ENCODE results near the gene CHGA.
A peak's percentile ranks its signal among the peaks of the same experiment; 100 is the strongest.

CHGA gene

GRCh38 chr14:92955381-92955780 is 32.4 kb downstream of the CHGA start:
- DNase-seq (ENCODE audit: low read depth) = no peak
- no peak overlapping the region for H3K4me3 ChIP-seq (ENCODE audit: low read depth, low read length)

DNA sequence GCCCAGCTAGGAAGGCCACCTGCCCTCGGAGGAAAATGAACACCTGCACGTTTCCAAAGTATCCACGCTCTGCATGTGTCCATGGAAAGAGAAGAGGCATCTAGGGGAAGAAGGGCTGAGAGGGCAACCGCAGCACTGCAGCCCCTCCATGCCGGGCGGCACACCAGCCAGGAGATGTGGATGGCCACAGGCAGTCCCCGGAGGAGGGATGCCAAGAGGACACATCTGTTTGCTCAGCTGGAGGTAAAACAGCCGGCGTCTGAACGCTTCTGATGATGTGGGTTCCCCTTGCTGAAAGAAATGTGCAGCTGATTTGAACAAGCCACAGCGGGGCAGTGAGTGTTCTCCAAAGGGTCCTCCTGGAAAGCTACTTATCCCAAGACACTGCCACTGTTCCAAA is 34.0 kb downstream of the CHGA start:
- no peak for DNase-seq (ENCODE audit: low read depth)

DNA sequence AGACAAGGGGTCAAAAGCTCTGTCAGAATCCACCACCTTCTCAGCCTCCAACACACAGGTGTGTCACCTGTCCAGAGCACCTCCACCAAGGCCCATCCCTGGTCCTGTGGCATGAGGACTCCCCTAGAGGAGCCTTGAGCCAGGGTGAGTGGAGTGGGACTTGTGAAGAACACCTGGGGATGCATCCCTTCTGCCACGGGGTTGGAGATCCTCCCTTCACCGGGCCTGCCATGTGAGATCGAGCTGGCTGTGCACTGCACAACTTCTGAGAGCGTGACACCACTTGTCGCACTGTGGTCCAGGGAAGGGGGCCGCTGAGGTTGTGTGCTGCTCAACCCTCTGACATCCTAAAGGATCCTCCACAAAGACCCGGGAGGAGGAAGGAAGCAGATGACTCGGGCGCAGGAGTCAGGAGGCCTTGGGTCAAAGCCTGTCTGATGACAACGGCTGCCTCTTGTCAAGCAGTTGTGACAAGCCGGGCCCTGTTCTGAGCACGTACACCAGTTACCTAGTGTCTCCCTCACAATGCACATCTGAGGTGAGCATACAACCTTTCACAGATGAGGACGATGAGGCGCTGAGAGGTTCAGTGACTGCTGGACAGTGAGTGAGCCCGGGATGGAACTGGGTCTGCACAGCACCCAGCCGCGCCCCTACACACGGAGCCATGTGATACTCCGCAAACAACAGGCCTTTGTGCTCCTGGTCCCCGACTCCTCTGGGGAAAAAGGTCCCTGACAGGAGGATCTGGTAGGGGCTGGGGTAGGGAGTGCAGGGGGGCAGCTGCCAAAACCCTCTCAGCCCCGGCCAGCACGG is 35.6 kb downstream of the CHGA start:
- H3K4me3 ChIP-seq (ENCODE audit: low read depth, low read length) = no peak overlapping the region
- no peak for DNase-seq (ENCODE audit: low read depth)

More for the DNA sequence above, 34.0 kb downstream of the CHGA start:
- H3K4me3 ChIP-seq (ENCODE audit: low read depth, low read length) = no peak overlapping the region

GRCh38 chr14:92959189-92959531 is 36.2 kb downstream of the CHGA start:
- peak; percentile 25 for DNase-seq (ENCODE audit: low read depth)
- H3K4me3 ChIP-seq (ENCODE audit: low read depth, low read length) = no peak overlapping the region

- H3K4me3 ChIP-seq (ENCODE audit: low read depth, low read length) = no peak overlapping the region
- DNase-seq (ENCODE audit: low read depth) = no peak
Measured at GRCh38 chr14:92959761-92960680, 37.1 kb downstream of the CHGA start.

DNA sequence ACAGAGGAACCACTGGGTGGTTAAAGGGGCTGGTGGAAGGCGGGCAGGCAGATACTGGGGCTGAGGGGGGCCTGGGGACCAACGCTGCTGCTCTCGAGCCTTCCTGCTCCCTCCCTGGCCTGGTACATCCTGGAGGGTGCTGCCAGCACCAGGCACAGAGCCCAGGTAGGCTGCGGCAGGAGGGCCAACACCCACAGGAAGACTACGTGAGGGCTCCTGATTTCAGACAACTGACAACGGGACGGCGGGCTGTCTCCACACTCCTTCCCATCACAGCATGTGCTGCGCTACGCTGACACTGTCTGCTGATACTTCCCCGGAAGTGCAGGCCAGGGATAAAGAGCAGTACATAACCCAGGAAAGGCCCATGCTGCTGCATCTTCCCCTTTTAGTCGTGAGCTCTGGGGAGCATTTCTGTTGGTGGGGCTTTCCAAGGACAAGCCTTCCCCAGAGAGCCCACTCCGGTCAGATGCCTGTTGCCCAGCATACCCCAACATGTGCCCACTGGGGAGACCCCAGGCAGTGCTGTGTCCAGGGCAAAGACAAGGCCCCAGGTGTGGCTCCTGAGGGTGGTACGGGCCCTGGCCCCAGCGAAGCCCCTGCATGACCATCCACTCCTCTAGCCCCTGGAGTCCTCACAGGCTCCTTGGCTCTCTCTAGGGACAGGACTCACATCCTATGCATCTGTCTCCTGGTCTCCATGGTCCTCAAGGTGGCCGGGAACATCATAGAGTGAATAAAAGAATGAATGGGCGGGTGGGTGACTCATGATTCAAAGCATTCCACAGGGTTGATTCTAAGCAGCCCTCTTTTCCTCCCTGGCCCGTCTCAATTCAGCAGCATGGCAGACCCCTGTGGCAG is 38.0 kb downstream of the CHGA start:
- DNase-seq (ENCODE audit: low read depth) = no peak
- no peak overlapping the region for H3K4me3 ChIP-seq (ENCODE audit: low read depth, low read length)

GRCh38 chr14:92961567-92961855 is 38.6 kb downstream of the CHGA start:
- H3K4me3 ChIP-seq (ENCODE audit: low read depth, low read length) = no peak overlapping the region
- no peak for DNase-seq (ENCODE audit: low read depth)

DNA sequence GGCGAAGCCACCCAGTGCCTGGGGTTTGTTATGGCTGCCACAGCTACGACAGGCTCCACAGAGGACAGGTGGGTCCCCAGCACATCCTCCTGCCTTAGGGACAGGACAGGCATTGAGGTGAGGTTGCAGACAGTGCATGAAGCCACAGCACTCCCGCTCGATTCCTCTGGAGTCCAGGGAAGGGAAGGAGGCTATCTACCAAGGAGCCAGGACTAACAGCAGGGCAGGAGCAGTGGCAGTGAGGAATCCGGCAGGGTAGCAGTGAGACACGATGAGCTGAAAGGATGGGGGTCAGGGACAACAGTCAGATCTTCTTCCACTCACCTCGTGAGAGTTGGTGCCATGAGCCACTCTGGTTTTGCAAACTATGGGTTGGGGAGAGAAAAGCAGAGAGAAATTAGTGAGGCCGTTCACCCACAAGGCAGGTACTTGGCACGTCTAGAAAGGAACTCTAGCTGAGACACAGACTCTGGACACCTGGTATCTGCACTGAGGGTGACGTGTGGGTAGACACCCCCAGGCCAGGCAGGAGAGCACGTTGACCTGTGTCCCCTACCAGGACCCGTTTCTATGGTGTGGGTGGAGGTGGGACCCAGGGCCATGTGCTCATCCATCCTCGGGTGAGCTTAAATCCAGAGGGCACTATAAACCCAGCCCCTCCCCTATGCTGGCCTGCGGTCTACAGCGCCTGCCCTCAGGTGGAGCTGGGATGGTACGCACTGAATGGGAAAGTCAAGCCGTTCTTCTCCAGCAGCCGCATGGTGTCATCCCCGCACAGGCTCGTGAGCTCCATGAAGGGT is 39.3 kb downstream of the CHGA start:
- H3K4me3 ChIP-seq (ENCODE audit: low read depth, low read length) = no peak overlapping the region
- DNase-seq (ENCODE audit: low read depth) = no peak

GRCh38 chr14:92962831-92963095 is 39.8 kb downstream of the CHGA start:
- no peak for DNase-seq (ENCODE audit: low read depth)
- no peak overlapping the region for H3K4me3 ChIP-seq (ENCODE audit: low read depth, low read length)

DNA sequence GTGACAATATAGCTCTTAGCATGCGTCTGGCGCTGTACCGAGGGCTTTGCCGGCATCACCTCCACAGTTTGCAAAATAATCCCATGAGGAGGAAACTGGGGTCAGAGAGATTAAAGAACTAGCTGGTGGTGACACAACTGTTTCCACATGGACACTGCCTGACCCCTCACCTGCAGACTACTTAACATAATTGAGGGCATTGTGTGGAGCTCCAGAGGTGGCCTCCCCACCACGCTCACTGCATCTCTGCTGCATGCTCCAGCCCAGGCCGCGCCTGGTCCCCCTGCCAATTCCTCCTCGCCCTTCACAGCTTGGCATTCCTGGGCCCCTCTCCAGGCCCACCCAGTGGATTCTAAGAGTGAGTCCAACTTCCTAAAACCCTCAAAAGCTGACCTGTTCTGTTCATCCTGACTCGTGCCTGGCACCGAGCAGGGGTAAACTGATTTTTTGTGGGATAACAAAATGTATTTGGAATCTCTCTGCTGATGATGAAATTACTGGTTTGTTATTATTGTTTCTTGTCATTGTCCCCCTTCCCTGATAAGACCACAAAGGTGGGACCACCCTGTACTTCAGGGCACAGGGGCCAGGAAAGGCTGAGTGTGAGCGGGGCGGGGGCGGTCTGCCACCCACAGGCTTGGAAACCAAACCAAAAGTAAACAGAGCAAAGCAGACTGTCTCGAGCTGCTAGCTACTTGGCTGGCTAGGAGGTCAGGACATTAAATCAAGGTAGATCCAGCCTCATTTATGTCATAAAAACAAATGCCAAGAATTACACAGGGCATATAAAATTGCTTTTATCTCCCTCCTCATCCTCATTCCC is 40.6 kb downstream of the CHGA start:
- no peak for DNase-seq (ENCODE audit: low read depth)
- no peak overlapping the region for H3K4me3 ChIP-seq (ENCODE audit: low read depth, low read length)

DNA sequence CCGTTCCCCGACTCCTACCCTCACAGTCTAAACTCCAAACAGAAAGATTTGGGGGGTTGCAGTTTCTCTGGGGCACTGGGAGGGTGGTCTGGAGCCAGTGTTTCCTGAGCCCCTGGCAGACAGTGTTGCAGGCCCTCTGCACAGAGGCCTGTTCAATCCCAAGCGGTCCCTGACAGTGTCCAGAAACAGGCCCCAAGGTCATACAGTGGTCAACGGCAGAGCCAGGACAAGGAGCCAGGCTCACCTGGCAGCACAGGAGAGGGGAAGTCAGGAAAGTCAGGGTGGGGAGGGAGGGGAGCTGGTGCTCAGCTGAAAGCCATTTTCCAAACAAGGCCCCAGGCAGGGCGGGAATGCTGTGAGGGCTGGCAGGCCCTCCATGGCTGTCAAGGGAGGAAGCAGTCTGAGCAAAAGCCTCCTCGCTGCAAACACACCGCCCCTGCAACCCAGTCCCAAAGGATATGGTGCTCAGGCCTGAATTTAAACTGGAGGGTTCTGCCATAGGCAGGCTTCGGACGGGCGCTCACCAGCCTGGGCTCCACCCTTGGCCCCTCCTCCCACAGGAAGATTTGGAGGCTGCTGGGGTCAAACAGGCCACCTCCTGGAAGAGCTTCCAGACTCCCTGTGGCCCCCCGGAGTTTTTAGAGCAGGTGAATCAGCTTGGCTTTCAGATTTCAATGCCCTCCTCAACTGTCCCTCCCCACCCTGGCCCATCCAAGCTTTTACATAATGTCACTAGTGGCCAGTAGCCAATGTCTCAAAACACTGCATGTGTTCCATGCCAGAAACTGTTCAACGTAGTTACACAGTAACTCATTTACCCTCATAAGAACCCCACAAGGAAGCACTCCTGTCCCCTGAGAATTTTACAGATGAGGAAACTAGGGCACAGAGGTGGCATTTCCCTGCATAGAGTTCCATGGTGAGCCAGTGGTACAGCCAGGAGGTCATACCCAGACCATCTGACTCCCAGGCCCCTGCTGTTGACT is 41.5 kb downstream of the CHGA start:
- no peak for DNase-seq (ENCODE audit: low read depth)
- no peak overlapping the region for H3K4me3 ChIP-seq (ENCODE audit: low read depth, low read length)

DNA sequence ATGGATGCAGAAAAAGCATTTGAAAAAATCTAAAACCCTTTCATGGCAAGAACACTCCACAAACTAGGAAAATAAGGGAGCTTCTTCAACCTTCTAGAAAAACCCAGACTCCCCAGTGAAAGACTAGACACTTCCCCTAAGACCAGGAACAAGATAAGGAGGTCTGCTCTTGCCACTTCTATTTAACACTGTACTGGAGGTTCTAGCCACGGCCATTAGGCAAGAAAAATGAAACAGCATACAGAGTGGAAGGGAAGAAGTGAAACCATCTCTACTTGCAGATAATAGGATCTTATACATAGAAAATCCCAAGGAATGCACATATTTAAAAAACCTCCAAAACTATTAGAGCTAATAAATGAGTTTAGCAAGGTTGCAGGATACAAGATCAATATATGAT is 42.3 kb downstream of the CHGA start:
- no peak for DNase-seq (ENCODE audit: low read depth)
- H3K4me3 ChIP-seq (ENCODE audit: low read depth, low read length) = no peak overlapping the region

DNA sequence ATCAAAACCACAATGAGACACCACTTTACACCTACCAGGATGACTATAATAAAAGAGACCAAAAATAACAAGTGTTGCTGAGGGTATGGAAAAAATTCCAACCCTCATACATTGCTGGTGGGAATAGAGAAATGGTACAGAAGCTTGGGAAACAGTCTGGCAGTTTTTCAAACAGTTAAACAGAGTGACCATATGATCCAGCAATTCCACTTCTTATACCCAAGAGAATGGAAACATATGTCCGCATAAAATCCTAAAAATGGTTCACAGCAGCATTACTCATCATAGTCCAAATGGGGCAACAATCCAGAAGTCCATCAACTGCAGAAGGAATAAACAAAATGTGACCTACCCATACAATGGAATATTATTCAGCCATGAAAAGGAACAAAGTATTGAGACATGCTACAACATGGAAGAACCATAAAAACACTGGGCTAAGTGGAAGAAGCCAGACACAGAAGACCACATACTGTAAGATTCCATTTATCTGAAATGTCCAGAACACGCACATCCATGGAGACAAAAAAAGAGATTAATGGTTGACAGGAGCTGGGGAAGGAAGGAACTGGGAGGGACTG is 44.5 kb downstream of the CHGA start:
- no peak overlapping the region for H3K4me3 ChIP-seq (ENCODE audit: low read depth, low read length)
- DNase-seq (ENCODE audit: low read depth) = peak; percentile 61

GRCh38 chr14:92968291-92969020 is 45.5 kb downstream of the CHGA start:
- no peak for DNase-seq (ENCODE audit: low read depth)

DNA sequence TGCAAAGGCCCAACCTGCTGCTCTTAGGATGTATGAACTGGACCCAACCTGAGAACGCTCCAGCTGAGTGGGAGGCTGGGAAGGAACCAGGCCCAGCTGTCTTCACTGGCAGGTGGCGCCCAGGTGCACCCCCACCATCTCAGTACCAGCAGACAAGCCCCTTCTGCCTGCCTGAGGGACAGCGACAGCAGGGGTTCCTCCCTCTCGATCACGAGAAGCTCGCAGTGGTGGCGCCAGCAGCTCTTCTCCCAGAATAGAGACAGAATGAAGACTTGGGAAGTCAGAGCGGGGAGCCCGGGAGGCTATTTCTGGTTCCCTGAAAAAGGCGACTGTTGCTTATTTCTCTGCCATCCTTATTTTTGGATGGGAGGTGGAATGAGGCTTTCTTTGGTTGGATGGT is 46.5 kb downstream of the CHGA start:
- DNase-seq (ENCODE audit: low read depth) = no peak
- H3K4me3 ChIP-seq (ENCODE audit: low read depth, low read length) = no peak overlapping the region

More at GRCh38 chr14:92968291-92969020, 45.5 kb downstream of the CHGA start:
- no peak overlapping the region for H3K4me3 ChIP-seq (ENCODE audit: low read depth, low read length)

- DNase-seq (ENCODE audit: low read depth) = no peak
Measured at GRCh38 chr14:92969871-92970270, 46.9 kb downstream of the CHGA start.

DNA sequence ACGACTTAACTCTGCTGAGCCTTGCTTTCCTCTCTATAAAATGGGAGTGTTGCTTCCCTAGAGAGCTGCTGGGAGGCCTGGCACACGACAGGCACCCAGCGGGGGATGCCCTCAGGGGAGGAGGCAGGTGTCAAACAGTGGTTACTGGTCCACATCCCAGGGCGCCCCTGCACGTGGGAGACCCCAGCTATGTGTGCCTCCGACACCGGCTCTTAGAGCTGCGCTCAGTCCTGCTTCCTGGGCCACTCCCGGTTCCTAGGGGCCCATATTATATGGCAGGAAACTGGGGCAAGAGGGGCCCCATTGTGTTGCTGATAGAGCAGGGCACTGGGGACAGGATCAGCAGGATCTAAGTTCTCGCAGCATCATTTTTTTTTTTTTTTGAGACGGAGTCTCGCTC is 47.3 kb downstream of the CHGA start:
- H3K4me3 ChIP-seq (ENCODE audit: low read depth, low read length) = no peak overlapping the region
- no peak for DNase-seq (ENCODE audit: low read depth)

More at GRCh38 chr14:92969871-92970270, 46.9 kb downstream of the CHGA start:
- H3K4me3 ChIP-seq (ENCODE audit: low read depth, low read length) = no peak overlapping the region
